HG02884 (cell line): ENCODE measurements around the gene PGLYRP2.
A peak's percentile ranks its signal among the peaks of the same experiment; 100 is the strongest.
"Not testable (repeated sequence)": the region's sequence is repeated elsewhere in the genome, so short reads cannot be mapped to it uniquely, and the experiment has no call there.

Experiments
- ATAC-seq: cut with Tn5 transposase; IDR thresholded peaks from one replicate; pipeline ENCODE4 v1.9.1; 2021; ENCODE audit warnings: mild to moderate bottlenecking, moderate library complexity; ENCODE audit not compliant: unreplicated experiment

The PGLYRP2 gene

GRCh38 chr19:15488489-15489226, 9.4 kb upstream of the PGLYRP2 start:
- ATAC-seq = no peak

GRCh38 chr19:15487038-15487437, 7.7 kb upstream of the PGLYRP2 start:
- no peak for ATAC-seq

DNA sequence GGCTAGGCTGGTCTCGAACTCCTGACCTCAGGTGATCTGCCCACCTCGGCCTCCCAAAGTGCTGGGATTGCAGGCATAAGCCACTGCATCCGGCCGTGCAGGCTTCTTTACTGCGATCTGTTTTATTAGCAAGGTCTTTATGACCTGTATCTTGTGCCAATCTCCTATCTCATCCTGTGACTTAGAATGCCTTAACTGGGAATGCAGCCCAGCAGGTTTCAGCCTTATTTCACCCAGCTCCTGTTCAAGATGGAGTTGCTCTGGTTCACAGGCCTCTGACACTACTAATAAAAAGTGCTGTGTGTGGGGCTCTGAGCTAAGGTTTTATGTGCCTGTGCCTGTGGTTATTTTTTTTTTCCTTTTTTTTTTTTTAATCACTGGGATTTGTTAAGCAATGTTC, 6.5 kb upstream of the PGLYRP2 start:
- not testable (repeated sequence) for ATAC-seq

DNA sequence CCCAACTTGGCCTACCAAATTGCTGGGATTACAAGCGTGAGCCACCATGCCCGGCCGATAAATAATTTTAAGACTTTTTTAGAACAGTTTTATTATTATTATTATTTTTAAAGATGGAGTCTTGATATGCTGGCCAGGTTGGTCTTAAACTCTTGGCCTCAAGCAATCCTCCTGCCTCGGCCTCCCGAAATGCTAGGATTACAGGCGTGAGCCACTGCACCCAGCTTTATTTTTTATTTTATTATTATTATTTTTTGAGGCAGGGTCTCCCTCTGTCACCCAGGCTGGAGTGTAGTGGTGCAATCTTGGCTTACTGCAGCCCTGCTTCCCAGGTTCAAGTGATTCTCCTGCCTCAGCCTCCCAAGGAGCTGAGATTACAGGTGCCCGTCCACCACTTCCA, 1.7 kb upstream of the PGLYRP2 start:
- ATAC-seq = not testable (repeated sequence)

GRCh38 chr19:15476325-15476724, 3.0 kb downstream of the PGLYRP2 start:
- no peak for ATAC-seq

- no peak for ATAC-seq
Observed at GRCh38 chr19:15475611-15476010, 3.7 kb downstream of the PGLYRP2 start.

DNA sequence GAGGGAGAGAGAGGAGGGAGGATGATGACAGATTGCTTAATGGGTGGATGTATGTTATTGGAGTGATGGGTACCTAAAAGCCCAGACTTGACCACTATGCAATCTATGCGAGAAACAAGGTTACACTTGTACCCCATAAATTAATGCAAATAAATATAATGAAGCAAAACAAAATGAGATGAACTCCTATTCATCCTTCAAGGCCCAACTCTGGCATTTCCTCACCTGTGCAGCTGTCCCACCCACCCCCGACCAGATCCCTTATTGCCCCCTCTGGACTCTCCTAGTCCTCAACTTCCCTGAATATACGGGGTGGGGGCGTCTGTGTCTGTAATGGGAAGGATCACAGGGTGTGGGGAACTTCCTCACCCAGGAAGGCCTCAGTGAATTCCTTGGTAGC, 4.1 kb downstream of the PGLYRP2 start:
- no peak for ATAC-seq

DNA sequence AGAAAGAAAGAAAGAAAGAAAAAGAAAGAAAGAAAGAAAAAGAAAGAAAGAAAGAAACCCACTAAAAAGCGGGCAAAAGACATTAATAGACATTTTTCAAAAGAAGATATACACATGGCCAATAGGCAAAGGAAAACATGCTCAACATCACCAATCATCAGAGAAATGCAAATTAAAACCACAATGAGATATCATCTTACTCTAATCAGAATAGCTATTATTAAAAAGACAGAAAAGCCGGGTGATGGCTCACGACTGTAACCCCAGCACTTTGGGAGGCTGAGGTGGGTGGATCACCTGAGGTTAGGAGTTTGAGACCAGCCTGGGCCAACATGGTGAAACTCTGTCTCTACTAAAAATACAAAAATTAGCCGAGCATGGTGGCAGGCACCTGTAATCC, 5.5 kb downstream of the PGLYRP2 start:
- not testable (repeated sequence) for ATAC-seq

- no peak for ATAC-seq
Observed at GRCh38 chr19:15471639-15472101, 7.6 kb downstream of the PGLYRP2 start.

- ATAC-seq = no peak
Observed at GRCh38 chr19:15469513-15470297, 9.6 kb downstream of the PGLYRP2 start.

DNA sequence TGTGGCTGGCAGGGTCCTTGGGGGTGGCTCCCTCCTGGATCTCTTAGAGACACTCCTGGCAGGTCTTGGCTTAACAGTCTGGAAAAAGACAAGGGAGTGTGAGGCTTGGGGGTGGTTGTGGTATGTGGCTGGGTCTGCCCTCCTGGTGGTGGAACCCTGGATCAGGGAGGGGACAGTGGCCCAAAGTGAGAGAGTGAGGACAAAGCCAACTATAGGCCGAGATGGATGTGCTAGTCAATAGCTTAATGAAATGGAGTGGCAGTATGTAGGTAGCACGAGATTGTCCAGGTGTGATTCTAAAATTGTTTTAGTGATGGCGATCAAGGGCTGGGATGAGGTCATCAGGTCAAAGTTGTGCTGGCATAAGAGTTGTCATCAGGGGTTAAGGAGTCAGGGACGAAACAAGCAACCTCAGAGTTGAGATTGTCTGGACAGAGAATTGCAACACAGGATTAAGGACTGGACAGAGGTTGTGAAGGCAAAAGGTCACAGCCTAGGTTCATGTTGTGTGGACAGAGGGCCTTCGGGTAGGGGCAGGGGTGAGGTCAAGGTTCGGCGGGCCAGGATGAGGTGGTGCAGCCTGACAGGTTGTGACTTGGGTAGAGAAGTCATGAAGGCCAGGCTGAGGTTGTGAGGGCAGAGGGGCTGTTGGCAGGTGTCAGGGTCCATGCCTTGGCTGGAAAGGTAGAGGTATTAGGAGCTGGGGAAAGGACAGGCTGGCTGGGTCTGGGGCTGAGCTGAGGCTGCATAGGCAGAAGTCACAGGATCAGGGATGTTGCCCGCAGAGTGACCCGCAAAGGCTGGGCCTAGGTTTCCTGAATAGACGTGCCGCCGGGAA, 10.4 kb downstream of the PGLYRP2 start:
- no peak for ATAC-seq

DNA sequence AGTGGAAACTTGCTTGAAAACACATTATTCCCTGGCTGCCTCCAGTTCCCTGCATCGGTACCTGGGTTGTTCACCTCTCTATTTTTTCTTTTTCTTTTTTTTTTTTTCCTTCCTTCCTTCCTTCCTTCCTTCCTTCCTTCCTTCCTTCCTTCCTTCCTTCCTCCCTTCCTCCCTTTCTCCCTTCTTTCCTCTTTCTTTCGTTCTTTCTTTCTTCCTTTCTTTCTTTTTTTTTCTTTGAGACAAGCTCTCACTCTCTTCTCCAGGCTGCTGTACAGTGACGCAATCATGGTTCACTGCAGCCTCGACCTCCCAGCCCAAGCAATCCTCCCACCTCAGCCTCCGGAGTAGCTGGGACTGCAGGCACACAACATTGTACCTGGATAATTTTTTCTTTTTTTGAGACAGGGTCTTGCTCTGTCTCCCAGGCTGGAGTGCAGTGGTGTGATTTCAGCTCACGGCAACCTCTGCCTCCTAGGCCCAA, 11.5 kb downstream of the PGLYRP2 start:
- no peak for ATAC-seq

GRCh38 chr19:15466851-15467733, 12.2 kb downstream of the PGLYRP2 start:
- ATAC-seq = peak; percentile 44

DNA sequence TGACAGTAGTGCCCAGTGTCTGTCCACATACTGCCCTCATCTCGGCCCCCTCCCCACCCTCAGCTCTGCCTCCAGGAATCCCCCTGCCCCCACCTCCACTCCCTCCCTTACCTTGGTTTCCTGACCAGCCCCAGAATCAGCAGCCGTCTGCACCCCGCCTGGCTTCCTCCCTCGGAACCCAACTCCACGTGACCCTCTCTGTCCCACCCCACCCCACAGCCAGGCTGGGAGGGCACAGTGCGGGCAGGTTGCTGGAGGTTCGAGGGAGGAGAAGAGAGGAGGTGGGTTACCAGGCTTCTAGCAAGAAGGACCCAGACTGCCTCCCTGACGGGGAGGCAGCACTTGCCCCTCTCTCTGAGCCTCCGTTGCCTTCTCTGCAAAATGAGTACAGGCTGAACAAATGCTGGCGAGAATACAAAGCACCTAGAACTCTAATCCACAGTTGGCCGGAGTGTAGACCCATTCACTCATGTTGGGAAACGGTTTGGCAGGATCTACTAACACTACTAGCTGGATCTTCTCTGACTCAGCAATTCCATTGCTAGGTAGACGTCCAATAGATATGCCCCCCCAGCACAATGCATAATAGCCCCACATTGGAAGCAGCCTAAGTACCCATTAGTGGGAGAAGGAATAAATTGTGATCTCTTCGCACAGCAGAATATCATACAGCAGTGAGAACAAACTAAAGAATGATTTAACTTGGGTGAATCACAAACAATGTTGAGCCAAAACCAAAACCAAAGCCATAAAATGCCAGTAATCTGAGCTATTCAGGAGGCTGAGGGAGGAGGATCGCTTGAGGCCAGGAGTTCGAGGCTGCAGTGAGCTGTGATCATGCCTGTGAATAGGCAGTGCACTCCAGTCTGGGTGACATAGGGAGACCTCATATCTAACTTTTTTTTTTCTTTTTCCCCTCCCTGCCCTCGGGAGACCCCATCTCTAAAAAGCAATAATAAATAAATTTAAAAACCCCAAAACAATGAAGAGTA, 14.6 kb downstream of the PGLYRP2 start, which contains the start of gene RASAL3:
Gene RASAL3, minus strand, starts transcription at position 151 of the 992 bp plus-strand sequence. CDS start 186 bp downstream, outside the sequence.
- ATAC-seq = no peak

DNA sequence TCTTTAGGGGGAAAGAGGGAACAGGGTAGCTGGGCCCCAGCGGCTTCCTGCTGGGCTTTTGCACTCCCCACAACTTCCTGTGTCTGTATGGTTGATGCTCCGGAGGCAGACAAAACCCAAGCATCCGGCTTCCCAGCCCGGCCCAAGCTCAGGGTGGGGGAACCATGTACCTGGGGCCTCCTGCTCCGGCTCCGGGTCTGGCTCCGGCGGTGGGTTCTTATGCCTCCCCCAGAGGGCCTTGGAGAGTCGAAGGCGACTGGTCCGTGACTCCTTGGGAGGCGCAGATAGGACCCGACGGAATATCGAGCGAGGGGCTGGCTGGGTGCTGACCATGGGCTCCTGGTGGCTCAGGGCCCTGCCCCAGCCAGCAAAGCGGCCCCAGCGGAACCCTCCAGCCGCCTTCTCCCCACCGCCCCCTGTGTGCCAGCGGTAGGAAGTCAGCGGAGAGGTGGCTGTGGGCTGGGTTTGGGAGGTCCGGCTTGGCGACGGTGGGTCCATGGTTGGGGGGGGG, 15.4 kb downstream of the PGLYRP2 start:
- no peak for ATAC-seq

DNA sequence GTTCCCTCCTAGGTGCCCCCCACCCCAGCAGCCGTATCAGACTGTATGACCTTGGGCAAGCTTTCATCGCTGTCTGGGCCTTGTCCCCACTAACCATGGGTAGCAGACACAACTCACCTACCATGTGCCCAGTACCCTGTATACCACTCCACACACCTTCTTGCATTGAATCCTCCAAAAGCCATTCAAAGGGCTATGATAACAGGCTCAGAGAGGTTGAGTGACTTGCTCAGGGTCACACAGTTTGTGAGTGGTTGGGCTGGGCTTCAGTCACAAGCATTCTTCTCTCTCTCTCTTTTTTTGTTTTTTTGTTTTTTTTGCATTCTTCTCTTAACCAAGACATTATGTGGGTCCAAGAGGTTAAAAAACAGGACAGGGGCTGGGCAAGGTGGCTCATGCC, 17.6 kb downstream of the PGLYRP2 start:
- ATAC-seq = no peak

- ATAC-seq = no peak
Observed at GRCh38 chr19:15457701-15458484, 21.4 kb downstream of the PGLYRP2 start.
